OCI-LY3 (cell line): ENCODE data around the gene P2RY6.

Source experiments
- EZH2phosphoT487 ChIP-seq: fragments of 200-600 bp; shearing (Covaris generic); IDR thresholded peaks from 2 replicates; pipeline ENCODE4 v1.6.1; 2018; ENCODE audit warnings: antibody characterized with exemption, mixed run types, low read depth
- TF ChIP-seq, protein P1 (sequence below): fragments of 200-600, 300-600 bp; sonication (generic); IDR thresholded peaks from 2 replicates; pipeline ENCODE4 v1.5.1; 2014; ENCODE audit warnings: antibody characterized with exemption, low read length, low read depth

DNA sequence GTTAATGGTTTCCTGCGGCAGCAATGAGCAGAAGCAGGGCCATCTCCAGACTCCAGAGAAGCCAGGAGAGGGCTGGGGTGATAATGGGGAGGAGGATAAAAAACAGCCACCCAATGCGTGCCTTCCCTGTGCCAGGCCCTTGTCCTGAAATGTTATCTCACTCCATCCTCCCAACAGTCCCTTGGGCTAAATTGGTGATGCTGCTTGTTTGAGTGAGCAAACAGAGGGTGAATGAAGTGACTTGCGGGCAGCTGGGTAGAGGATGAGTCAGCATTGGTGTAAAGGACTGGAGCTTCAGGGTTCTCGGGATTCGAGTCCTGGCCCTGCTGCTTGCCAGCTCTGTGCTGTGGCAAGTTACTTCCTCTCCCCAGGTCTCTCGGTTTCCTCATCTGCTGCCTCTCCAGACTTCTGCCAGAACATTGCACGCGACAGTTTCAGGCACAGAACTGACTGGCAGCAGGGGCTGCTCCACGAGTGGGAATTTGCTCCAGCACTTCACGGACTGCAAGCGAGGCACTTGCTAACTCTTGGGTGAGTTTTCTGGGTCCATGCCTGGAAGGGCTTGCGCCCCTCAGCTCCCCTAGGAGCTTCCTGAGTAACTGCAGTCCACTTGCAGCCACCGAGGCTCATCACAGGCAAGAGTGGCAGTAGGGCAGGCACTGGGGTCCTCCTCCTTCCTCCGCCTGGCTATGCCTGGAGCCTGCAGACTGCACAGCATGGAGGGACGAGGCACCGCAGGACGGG lies at the start of gene P2RY6:
- TF ChIP-seq, protein P1, sequence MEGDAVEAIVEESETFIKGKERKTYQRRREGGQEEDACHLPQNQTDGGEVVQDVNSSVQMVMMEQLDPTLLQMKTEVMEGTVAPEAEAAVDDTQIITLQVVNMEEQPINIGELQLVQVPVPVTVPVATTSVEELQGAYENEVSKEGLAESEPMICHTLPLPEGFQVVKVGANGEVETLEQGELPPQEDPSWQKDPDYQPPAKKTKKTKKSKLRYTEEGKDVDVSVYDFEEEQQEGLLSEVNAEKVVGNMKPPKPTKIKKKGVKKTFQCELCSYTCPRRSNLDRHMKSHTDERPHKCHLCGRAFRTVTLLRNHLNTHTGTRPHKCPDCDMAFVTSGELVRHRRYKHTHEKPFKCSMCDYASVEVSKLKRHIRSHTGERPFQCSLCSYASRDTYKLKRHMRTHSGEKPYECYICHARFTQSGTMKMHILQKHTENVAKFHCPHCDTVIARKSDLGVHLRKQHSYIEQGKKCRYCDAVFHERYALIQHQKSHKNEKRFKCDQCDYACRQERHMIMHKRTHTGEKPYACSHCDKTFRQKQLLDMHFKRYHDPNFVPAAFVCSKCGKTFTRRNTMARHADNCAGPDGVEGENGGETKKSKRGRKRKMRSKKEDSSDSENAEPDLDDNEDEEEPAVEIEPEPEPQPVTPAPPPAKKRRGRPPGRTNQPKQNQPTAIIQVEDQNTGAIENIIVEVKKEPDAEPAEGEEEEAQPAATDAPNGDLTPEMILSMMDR, result 0 out of 2 replicates have a peak, but pooled peaks have one; percentile 7
- no peak for TF ChIP-seq EZH2phosphoT487
